ENCODE data around the gene LRRC37A. TPM values are rescaled to one million over a fixed set of nuclear protein-coding genes. Genes with fewer than 3 reads are reported as not detected.
"Not testable (repeated sequence)": the region's sequence is repeated elsewhere in the genome, so short reads cannot be mapped to it uniquely, and the experiment has no call there.

Gene LRRC37A
- total and polyA plus RNA-seq, 9 of the 15 experiments (the other 6 are each of a cell fraction or from before 2014, with no cell fraction given): 0.14 to 3.1 (median 1.8) TPM

GRCh38 chr17:46253722-46254121 is 41.2 kb upstream of the LRRC37A start (continued):
- peak; percentile 75 to 78 (median 76) for TF ChIP-seq CTCF (IDR thresholded peaks at IDR 0.05 in 2 of 3, conservative IDR thresholded peaks at IDR 0.05 in 1 of 3; ENCODE audit: insufficient read depth in 2 of 3, low read depth in 1 of 3, low read length in 3 of 3)
- TF ChIP-seq PCBP1 (IDR thresholded peaks at IDR 0.05; ENCODE audit: low read depth, low read length, poor library complexity, severe bottlenecking): peak; percentile 45
- TF ChIP-seq YY1 (IDR thresholded peaks at IDR 0.05; ENCODE audit: borderline replicate concordance in 1 of 3, control insufficient read depth in 1 of 3, extremely low read depth in 1 of 3, insufficient read depth in 3 of 3, insufficient read length in 1 of 3, insufficient replicate concordance in 2 of 3, low read depth in 1 of 3, low read length in 2 of 3): peak in 2 of 3 experiments; percentile 18 to 46
- peak; percentile 67; the same call in 1 of the 2 replicates for TF ChIP-seq CTBP1 (IDR thresholded peaks at IDR 0.05; ENCODE audit: borderline replicate concordance)
- TF ChIP-seq CTCFL (IDR thresholded peaks at IDR 0.05; ENCODE audit: borderline replicate concordance, insufficient read depth, low read depth, low read length, poor library complexity, severe bottlenecking): peak; percentile 42
- 0 out of 4 replicates have a peak, but pooled peaks of 1 of the 2 experiments have one; percentile 19 for TF ChIP-seq RCOR1 (IDR thresholded peaks at IDR 0.05; ENCODE audit: borderline replicate concordance in 1 of 2, low read depth in 2 of 2, low read length in 2 of 2)
- TF ChIP-seq KLF16 (IDR thresholded peaks at IDR 0.05): 0 out of 2 replicates have a peak, but pooled peaks have one; percentile 10
- TF ChIP-seq SMC3 (conservative IDR thresholded peaks at IDR 0.05; ENCODE audit: insufficient read depth, low read depth, low read length): peak; percentile 40; the same call in 1 of the 2 replicates
- peak; percentile 82; the same call in 1 of the 2 replicates for TF ChIP-seq ZNF444 (CRISPR knock-in tag; IDR thresholded peaks at IDR 0.05)
- peak in 1 of 2 experiments; percentile 99; a peak in 2 of 4 replicates for TF ChIP-seq KDM1A (IDR thresholded peaks at IDR 0.05)

- H3K36me3 ChIP-seq (ENCODE audit: control insufficient read depth, insufficient read depth, low read length); H3K27me3 ChIP-seq (ENCODE audit: control insufficient read depth in 2 of 2, insufficient read depth in 2 of 2, low read length in 2 of 2); ATAC-seq; H3K9ac ChIP-seq (ENCODE audit: insufficient read depth in 1 of 2, low read depth in 2 of 2, low read length in 2 of 2); DNase-seq (ENCODE audit: extremely low read depth in 1 of 4, low spot score in 3 of 4); POLR2A ChIA-PET; H3K79me2 ChIP-seq (ENCODE audit: control insufficient read depth, insufficient read depth, low read length); H3K9me1 ChIP-seq (ENCODE audit: control insufficient read depth, insufficient read depth, low read length); H3K9me3 ChIP-seq (replicated peaks; ENCODE audit: control insufficient read depth, insufficient read depth, low read depth, low read length); intact Hi-C loops (cut with micrococcal nuclease); BruUV-seq (replicated peaks); FAIRE-seq; H3K4me1 ChIP-seq (replicated peaks in 1 of 2; ENCODE audit: control insufficient read depth in 2 of 2, insufficient read depth in 2 of 2, low read length in 2 of 2); H3K4me3 ChIP-seq; H4K20me1 ChIP-seq (replicated peaks; ENCODE audit: control insufficient read depth, insufficient read depth, low read length); H3K27ac ChIP-seq (ENCODE audit: extremely low read depth, low read depth, low read length): not testable (repeated sequence)
- CTCF ChIA-PET (ENCODE audit: low intra/inter-chr PET ratio): interaction anchor here (0.6 kb wide), 1 partner anchor 210 kb away, joined by 3 read pairs; no protein-coding TSS in a partner anchor
- Histone ChIP-seq H3K4me2 (ENCODE audit: insufficient read depth, low read length) (0 out of 2 replicates have a peak overlapping the region, but pooled peaks have one; percentile 34), H2AFZ (ENCODE audit: low read depth, low read length) (peak overlapping the region; percentile 70)
- in situ Hi-C loops (cut with MboI): loop anchor here (25.0 kb wide), 1 partner anchor 108 kb away; the partner anchor contains the start of gene ARL17B
- 51% methylated on average over 3 of the region's 6 CpGs for WGBS (ENCODE audit: insufficient coverage, low coverage, missing lambda C conversion rate)
These were observed 40.7 kb upstream of the LRRC37A start for GRCh38 chr17:46254215-46254614.

Data from K562 (cell line).